Measurements from ENCODE around the gene SLF1. TPM values are rescaled to one million over a fixed set of nuclear protein-coding genes. Genes with fewer than 3 reads are reported as not detected.

Gene SLF1
- total RNA-seq, 4 donors from 2014 or later, result 3.2 to 13.5 (median 10.9) TPM

- Histone ChIP-seq H3K27ac (no peak overlapping the region), H3K4me3 (no peak overlapping the region), H3K9me3 (no peaks in the 10 kb centered on the region), H3K36me3 (no peaks in the 10 kb centered on the region), H3K27me3 (no peaks in the 10 kb centered on the region), H3K4me1 (no peaks in the 10 kb centered on the region)
- WGBS, 2 donors (ENCODE audit: low coverage in 1 of 2), result 84 to 89% methylated on average over 2 of the region's 2 CpGs
- DNase-seq, result no peak
- no peak for TF ChIP-seq EP300 (IDR thresholded peaks at IDR 0.05; ENCODE audit: low read depth)
- no peak for TF ChIP-seq POLR2A (IDR thresholded peaks at IDR 0.05)
- TF ChIP-seq POLR2AphosphoS5 (IDR thresholded peaks at IDR 0.05), result no peak
- no peak for TF ChIP-seq CTCF (IDR thresholded peaks at IDR 0.05)
- in situ Hi-C loops (cut with MboI; ENCODE audit: low pct_ligation_motif_present in 1 of 4, low pct_unique_long_range_greater_than_20kb in 1 of 4, low sequenced_read_pairs in 3 of 4), result no loop called here
- intact Hi-C loops (cut with DNase I; ENCODE audit: low total_unique reads), result no loop called here
Observed at GRCh38 chr5:94699562-94699961, 81.1 kb downstream of the SLF1 start.

- TF ChIP-seq POLR2AphosphoS5 (IDR thresholded peaks at IDR 0.05), result no peak
- no peak for TF ChIP-seq EP300 (IDR thresholded peaks at IDR 0.05; ENCODE audit: low read depth)
- TF ChIP-seq POLR2A (IDR thresholded peaks at IDR 0.05), result no peak
- no peak for TF ChIP-seq CTCF (IDR thresholded peaks at IDR 0.05)
- no peaks in the 10 kb centered on the region for H3K36me3 ChIP-seq
- in situ Hi-C loops (cut with MboI; ENCODE audit: low pct_ligation_motif_present in 1 of 4, low pct_unique_long_range_greater_than_20kb in 1 of 4, low sequenced_read_pairs in 3 of 4), result no loop called here
- H3K27me3 ChIP-seq, result no peaks in the 10 kb centered on the region
- no peaks in the 10 kb centered on the region for H3K4me1 ChIP-seq
- no peak for DNase-seq
- H3K9me3 ChIP-seq, result no peaks in the 10 kb centered on the region
- no peak overlapping the region for H3K4me3 ChIP-seq
- no peak overlapping the region for H3K27ac ChIP-seq
- intact Hi-C loops (cut with DNase I; ENCODE audit: low total_unique reads), result no loop called here
- 66 to 75% methylated on average over 1 of the region's 1 CpG for WGBS, 2 donors (ENCODE audit: low coverage in 1 of 2)
Observed at GRCh38 chr5:94700592-94700991, 82.1 kb downstream of the SLF1 start.

GRCh38 chr5:94702729-94703128 lies 84.3 kb downstream of the SLF1 start:
- Histone ChIP-seq H3K27me3 (no peaks in the 10 kb centered on the region), H3K36me3 (no peaks in the 10 kb centered on the region), H3K4me1 (no peaks in the 10 kb centered on the region), H3K27ac (no peak overlapping the region), H3K4me3 (no peak overlapping the region), H3K9me3 (no peaks in the 10 kb centered on the region)
- intact Hi-C loops (cut with DNase I; ENCODE audit: low total_unique reads), result no loop called here
- in situ Hi-C loops (cut with MboI; ENCODE audit: low pct_ligation_motif_present in 1 of 4, low pct_unique_long_range_greater_than_20kb in 1 of 4, low sequenced_read_pairs in 3 of 4), result no loop called here
- no peak for DNase-seq
- TF ChIP-seq CTCF (IDR thresholded peaks at IDR 0.05) (no peak), EP300 (IDR thresholded peaks at IDR 0.05; ENCODE audit: low read depth) (no peak), POLR2AphosphoS5 (IDR thresholded peaks at IDR 0.05) (no peak), POLR2A (IDR thresholded peaks at IDR 0.05) (no peak)
- 77 to 92% methylated on average over 1 of the region's 1 CpG for WGBS, 2 donors (ENCODE audit: low coverage in 1 of 2)

GRCh38 chr5:94705427-94705826 lies 87.0 kb downstream of the SLF1 start:
- no peaks in the 10 kb centered on the region for H3K9me3 ChIP-seq
- no peak overlapping the region for H3K27ac ChIP-seq
- intact Hi-C loops (cut with DNase I; ENCODE audit: low total_unique reads) (no loop called here), in situ Hi-C loops (cut with MboI; ENCODE audit: low pct_ligation_motif_present in 1 of 4, low pct_unique_long_range_greater_than_20kb in 1 of 4, low sequenced_read_pairs in 3 of 4) (no loop called here)
- TF ChIP-seq CTCF (IDR thresholded peaks at IDR 0.05) (no peak), POLR2AphosphoS5 (IDR thresholded peaks at IDR 0.05) (no peak), POLR2A (IDR thresholded peaks at IDR 0.05) (no peak), EP300 (IDR thresholded peaks at IDR 0.05; ENCODE audit: low read depth) (no peak)
- H3K36me3 ChIP-seq, result peaks cover 0 to 12% (median 0%) of the 10 kb centered on the region in 4 donors
- H3K4me1 ChIP-seq, result no peaks in the 10 kb centered on the region
- 58 to 74% methylated on average over 1 of the region's 1 CpG for WGBS, 2 donors (ENCODE audit: low coverage in 1 of 2)
- H3K4me3 ChIP-seq, result no peak overlapping the region
- H3K27me3 ChIP-seq, result no peaks in the 10 kb centered on the region
- no peak for DNase-seq
